ENCODE results near the gene EDN1. TPM values are rescaled to one million over a fixed set of nuclear protein-coding genes. Genes with fewer than 3 reads are reported as not detected.

EDN1 gene
- total RNA-seq, 1 experiment from 2014 or later: not detected

DNA sequence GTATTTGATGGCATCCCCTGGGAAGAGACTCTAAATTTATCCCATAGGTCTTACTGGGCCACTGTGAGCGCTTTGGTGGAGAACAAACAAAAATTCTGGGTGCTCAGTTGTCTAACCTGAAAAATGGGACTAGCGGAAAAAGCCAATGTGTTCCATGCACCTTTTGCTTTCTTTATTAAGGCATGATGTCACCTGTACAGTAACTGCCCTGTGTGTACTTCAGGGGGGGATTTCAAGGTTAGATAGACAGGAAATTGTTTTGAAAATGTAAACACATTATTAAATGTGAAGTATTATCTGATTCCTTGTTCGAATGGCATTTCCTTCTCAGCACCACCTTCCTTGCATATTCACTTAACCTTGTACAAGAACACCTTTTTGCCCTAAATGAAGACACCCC lies 1.2 kb upstream of the EDN1 start:
- in situ Hi-C loops (cut with HindIII; ENCODE audit: low pct_unique_long_range_greater_than_20kb, low sequenced_read_pairs): no loop called here
- no peak for DNase-seq (ENCODE audit: low read depth, low spot score)

DNA sequence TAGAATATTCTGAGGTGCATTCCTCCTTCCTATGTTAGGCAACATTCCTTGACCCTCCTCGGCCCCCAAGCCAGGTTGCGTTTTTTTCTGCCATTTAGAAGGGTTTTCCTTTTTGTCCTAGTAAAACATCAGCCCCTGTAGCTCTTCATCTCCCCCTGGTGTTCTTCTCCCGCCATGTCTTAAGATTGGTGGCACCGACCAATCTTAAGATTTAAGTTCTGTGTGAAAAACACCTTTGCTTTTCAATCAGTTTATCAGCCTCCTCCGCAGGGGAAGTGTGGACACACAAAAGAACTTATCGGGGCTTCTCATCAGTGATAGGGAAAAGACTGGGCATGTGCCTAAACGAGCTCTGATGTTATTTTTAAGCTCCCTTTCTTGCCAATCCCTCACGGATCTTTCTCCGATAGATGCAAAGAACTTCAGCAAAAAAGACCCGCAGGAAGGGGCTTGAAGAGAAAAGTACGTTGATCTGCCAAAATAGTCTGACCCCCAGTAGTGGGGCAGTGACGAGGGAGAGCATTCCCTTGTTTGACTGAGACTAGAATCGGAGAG lies 719 bp upstream of the EDN1 start:
- in situ Hi-C loops (cut with HindIII; ENCODE audit: low pct_unique_long_range_greater_than_20kb, low sequenced_read_pairs): no loop called here
- peak; percentile 69 for DNase-seq (ENCODE audit: low read depth, low spot score)

DNA sequence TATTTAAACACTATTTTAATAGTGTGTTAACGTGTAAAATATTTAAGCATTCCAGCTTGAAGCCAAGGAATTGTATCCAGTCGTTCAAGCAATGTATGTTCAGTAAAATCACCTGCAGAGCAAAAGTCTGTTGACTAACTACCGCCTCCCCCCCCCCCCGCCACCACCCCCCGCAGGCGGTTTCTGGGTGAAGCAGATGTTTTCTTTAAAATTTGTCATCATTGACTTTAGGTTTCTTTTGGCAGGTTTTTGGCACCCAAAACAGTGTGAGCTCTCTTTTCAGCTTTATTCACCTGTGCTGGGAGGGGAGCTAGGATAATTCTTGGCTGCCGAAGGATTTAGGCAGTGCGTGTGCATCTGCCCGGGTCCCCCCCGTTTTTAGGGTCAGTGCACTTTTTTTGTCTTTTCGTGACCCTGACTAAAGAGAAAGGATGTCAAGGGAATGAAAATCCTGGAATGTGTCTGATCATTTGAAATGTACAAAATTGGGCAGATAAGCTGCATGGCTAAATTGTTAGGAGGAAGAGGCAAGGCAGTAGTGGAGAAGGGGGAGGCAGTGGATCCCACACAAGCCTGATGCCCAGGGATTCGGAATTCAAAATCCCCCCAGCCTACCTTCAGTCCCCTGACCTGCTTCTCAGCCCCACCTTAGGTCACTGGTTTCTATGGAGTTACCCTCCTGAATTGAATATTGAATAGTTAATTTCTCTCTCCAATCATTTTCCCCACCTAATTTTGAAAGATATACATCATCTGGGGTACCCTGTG lies 1.1 kb downstream of the EDN1 start:
- DNase-seq (ENCODE audit: low read depth, low spot score): no peak
- in situ Hi-C loops (cut with HindIII; ENCODE audit: low pct_unique_long_range_greater_than_20kb, low sequenced_read_pairs): no loop called here

DNA sequence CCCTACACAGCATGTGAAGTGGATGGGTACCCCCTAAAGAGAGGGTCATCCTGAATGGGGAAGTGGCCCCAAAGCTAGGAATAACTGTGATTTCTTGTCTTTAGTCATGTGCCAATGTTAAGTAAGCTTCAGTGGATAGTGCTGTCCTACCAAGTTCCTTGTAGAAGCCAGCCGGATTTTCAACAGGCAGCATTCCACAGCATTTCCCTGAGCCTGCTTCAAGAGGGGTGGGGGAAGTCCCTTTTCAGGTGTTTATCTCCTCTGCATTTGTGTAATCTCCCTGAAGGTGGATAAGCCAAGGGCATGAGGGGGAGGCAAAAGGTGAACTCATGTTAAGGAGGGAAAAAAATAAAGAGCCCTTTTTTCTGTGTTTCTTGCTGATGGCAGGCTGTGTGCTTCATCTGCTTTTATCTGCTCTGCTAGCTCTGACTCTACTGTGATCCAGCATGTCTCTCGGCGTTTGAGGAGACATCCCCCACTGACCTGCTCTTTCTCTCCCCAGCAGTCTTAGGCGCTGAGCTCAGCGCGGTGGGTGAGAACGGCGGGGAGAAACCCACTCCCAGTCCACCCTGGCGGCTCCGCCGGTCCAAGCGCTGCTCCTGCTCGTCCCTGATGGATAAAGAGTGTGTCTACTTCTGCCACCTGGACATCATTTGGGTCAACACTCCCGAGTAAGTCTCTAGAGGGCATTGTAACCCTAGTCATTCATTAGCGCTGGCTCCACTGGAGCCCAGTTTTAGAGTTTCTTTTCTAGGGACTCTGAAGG lies 1.9 kb downstream of the EDN1 start:
- in situ Hi-C loops (cut with HindIII; ENCODE audit: low pct_unique_long_range_greater_than_20kb, low sequenced_read_pairs): no loop called here
- DNase-seq (ENCODE audit: low read depth, low spot score): no peak

DNA sequence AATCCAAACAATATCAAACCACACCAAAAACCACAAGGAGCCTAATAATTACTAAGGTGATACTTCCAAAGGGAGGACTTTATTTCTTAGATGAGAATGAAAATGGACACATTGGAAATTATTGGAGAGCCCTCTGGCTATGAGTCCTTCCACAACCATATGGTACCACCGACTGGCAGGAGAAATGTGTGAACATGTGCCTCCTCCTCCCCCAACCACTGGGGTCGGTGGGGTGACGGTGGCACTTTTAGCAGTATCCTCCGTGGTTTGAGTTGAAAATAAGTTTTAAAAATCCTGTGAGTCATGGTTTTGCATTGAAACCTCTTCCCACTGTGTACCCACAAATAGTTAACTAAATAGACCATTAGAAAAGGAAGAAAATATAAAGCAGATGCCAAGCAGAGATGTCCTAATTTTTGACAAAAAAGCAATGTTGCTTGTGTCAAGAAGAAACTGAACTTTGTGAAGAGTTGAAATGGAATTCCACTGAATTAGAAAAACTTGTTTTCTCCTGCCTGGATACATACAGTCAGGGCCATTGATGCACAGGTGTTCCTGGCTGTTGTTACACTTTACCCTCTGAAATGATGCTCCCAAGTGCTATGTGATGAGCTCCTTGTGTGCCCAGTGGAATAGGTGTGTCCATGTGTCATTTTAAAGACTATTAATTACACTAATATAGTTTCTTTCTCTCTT lies 3.2 kb downstream of the EDN1 start:
- in situ Hi-C loops (cut with HindIII; ENCODE audit: low pct_unique_long_range_greater_than_20kb, low sequenced_read_pairs): no loop called here
- DNase-seq (ENCODE audit: low read depth, low spot score): no peak

DNA sequence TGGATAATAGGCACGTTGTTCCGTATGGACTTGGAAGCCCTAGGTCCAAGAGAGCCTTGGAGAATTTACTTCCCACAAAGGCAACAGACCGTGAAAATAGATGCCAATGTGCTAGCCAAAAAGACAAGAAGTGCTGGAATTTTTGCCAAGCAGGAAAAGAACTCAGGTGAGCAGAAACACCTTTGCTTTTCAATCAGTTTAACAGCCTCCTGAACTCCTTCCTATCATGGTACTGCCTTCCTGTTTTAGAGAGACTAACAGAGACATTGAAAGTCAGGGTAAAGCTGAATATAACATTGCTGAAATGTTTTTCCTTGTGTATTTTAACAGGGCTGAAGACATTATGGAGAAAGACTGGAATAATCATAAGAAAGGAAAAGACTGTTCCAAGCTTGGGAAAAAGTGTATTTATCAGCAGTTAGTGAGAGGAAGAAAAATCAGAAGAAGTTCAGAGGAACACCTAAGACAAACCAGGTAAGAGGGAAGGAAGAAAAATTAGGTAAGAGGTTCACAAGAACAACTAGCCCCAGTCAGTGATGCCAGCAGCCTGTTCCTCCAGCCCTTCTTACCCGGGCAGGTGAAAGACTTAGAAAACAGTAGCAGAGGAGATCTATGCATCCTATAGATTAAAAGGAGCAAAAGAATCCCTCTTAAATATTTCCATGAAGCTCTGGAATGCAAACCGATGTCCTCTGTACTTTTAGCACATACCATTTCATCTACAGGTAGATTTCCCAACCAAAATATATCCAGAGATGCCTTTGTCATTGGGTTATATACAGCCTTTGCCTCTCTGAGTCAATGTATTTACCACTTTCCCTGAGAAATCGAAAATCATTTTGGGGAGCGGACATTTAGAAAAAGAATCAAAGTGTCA lies 4.0 kb downstream of the EDN1 start:
- in situ Hi-C loops (cut with HindIII; ENCODE audit: low pct_unique_long_range_greater_than_20kb, low sequenced_read_pairs): no loop called here
- DNase-seq (ENCODE audit: low read depth, low spot score): no peak

DNA sequence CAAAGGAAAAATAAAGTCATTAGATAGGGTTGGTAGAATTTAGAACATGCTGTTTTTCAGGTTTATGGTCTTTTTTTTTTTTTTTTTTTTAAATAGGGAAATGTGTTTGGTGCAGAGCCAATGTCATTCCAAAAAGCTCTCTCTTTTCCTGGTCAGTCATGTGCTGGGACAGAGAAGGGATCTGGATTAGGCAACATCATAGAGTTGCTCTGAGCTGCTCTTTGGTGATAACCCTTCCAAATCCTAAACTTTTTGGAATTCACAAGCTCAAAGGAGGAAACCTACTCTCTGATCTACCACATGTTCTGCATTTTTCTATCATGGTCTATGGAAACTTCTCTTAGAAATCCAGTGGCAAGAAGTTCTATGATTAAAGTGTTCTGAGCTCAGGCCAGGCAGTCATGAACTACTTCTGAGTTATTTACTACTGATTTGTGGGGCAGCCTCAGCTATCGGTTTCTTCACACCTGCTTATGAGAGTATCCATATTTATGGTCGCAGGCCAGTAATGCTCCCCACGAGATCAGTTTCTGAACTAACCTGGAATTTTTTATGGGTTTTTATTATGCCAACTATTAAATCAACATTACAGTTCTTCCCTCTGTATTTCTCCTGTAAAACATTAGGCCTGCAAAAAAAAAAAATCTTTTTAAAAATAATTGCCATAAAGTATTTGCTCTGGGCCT lies 4.8 kb downstream of the EDN1 start:
- DNase-seq (ENCODE audit: low read depth, low spot score): no peak
- in situ Hi-C loops (cut with HindIII; ENCODE audit: low pct_unique_long_range_greater_than_20kb, low sequenced_read_pairs): no loop called here

DNA sequence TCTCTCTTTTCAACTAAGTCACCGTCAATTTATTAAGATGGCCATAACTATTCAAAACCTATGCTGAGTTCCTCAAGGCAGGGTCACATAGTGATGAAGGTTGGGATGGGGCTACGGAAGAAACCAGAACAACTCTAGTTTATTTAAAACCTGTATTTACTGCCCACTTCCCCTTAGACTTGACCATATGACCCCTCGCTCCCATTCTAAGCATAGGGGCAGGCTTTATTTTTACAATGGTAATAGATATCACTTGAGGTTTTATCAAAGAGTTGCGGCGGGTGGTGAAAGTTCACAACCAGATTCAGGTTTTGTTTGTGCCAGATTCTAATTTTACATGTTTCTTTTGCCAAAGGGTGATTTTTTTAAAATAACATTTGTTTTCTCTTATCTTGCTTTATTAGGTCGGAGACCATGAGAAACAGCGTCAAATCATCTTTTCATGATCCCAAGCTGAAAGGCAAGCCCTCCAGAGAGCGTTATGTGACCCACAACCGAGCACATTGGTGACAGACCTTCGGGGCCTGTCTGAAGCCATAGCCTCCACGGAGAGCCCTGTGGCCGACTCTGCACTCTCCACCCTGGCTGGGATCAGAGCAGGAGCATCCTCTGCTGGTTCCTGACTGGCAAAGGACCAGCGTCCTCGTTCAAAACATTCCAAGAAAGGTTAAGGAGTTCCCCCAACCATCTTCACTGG lies 5.5 kb downstream of the EDN1 start:
- no peak for DNase-seq (ENCODE audit: low read depth, low spot score)
- in situ Hi-C loops (cut with HindIII; ENCODE audit: low pct_unique_long_range_greater_than_20kb, low sequenced_read_pairs): no loop called here

DNA sequence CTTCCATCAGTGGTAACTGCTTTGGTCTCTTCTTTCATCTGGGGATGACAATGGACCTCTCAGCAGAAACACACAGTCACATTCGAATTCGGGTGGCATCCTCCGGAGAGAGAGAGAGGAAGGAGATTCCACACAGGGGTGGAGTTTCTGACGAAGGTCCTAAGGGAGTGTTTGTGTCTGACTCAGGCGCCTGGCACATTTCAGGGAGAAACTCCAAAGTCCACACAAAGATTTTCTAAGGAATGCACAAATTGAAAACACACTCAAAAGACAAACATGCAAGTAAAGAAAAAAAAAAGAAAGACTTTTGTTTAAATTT lies 6.1 kb downstream of the EDN1 start:
- DNase-seq (ENCODE audit: low read depth, low spot score): no peak
- in situ Hi-C loops (cut with HindIII; ENCODE audit: low pct_unique_long_range_greater_than_20kb, low sequenced_read_pairs): no loop called here

DNA sequence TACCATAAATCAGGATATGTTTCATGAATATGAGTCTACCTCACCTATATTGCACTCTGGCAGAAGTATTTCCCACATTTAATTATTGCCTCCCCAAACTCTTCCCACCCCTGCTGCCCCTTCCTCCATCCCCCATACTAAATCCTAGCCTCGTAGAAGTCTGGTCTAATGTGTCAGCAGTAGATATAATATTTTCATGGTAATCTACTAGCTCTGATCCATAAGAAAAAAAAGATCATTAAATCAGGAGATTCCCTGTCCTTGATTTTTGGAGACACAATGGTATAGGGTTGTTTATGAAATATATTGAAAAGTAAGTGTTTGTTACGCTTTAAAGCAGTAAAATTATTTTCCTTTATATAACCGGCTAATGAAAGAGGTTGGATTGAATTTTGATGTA lies 6.4 kb downstream of the EDN1 start:
- in situ Hi-C loops (cut with HindIII; ENCODE audit: low pct_unique_long_range_greater_than_20kb, low sequenced_read_pairs): no loop called here
- DNase-seq (ENCODE audit: low read depth, low spot score): no peak

DNA sequence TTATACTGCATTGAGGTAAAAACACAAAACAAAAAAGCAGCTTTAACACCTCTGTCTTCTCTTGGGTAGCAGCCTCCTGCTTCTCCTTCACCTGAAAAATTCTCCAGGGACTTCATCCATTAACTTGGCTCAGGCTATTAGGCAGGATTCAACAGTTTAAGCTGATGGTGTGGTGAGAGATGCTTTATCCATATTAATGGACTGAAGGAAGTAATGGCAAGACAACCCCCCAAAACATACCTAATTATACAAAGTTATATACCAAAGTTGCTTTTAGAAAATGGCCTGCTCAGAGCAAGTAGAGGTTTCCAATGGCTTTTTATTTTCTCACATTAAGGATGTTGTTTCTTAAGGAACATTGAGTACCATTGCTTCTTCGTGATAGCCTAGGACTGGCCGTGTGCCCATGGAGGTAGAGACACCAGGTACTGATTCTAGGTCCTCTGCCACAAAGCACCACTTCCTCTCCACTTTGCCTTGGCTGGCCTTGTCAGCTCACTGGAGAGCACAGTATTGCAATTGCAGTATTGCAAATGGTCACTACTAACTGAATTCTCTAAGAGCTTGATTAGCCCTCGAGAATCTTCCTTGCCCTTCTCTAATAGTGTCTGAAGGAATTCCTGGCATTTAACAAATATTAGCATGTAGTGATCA lies 7.3 kb downstream of the EDN1 start:
- DNase-seq (ENCODE audit: low read depth, low spot score): no peak
- in situ Hi-C loops (cut with HindIII; ENCODE audit: low pct_unique_long_range_greater_than_20kb, low sequenced_read_pairs): no loop called here

DNA sequence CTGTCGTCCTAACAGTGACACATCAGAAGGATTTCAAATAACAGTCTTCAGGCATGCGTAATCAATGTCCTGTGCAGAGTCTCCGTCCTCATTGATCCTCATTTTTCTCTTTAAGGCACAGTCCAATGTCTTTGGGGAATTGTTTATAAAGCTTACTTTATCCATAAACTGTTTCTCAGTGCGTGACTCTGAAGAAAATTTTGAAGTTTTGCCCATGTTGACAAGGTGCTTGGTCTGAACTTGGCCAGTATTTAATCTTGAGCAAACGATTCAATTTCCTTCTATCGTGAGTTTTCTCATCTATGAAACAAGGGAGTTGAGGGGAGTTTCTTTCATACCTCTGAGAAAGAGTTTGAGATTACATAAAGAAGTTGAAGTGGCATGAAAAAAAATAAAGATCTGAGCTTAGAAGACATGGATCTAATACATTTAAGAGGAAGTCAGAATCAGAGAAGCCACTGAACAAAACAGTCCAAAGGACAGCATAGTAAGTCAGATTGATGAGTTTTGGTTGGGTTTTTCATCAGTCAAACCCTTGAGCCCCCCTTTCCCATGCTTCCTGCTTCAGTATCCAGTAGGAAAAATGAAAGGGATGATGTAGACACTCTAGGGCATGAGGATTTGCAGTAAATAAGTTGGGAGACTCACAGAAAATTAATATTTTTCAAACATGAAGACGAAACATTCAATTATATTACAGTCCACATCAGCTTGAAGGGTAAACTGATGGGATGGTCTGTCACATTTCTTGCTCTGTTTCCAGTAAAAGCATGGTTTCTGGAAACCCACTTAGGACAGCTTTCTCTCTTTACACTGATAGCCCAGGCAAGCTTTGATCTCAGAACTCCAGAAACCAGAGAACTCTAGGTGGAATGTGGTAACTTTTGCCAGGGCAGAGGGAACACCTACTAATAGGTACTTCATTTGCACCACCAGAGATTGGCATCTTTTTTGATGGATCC lies 8.1 kb downstream of the EDN1 start:
- no peak for DNase-seq (ENCODE audit: low read depth, low spot score)
- in situ Hi-C loops (cut with HindIII; ENCODE audit: low pct_unique_long_range_greater_than_20kb, low sequenced_read_pairs): no loop called here

DNA sequence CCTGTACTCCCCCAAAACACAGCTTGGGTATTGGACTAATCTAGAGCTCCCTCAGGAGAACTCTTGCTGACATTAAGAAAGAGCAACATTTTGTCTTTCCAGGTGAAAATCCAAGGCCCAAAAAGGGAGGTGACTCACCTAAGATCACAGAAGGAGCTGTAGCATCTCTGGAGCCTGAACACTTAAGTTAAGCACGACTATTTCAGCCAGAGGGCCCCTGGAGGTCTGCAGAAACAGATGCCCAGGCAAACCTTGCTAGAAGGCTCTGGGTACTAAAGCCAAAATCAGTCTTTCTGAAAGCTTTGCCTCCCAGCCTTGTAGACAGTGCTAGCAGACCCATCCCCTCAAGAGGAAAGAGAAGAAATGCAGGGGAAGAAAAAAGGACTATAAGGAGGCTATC lies 8.8 kb downstream of the EDN1 start:
- in situ Hi-C loops (cut with HindIII; ENCODE audit: low pct_unique_long_range_greater_than_20kb, low sequenced_read_pairs): no loop called here
- DNase-seq (ENCODE audit: low read depth, low spot score): no peak

DNA sequence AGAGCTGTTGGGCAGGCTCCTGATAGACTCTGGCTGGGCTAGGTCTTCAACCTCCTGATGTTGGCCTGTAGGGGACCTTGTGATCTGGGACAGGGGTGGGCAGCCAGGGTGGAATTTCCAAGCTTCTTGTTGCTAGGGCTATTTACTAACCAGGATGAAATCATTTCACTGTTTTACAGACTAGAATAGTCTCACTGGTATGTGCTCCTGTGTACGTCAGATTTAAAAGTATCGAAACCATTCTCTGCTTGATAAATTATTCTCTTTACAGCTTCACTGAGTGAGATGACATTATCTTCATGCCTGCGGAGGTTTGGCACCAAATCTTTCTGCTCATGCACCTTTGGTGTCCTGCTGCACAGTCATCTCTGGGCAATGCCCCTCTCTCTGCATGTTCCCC lies 10.9 kb downstream of the EDN1 start:
- DNase-seq (ENCODE audit: low read depth, low spot score): no peak
- in situ Hi-C loops (cut with HindIII; ENCODE audit: low pct_unique_long_range_greater_than_20kb, low sequenced_read_pairs): no loop called here

DNA sequence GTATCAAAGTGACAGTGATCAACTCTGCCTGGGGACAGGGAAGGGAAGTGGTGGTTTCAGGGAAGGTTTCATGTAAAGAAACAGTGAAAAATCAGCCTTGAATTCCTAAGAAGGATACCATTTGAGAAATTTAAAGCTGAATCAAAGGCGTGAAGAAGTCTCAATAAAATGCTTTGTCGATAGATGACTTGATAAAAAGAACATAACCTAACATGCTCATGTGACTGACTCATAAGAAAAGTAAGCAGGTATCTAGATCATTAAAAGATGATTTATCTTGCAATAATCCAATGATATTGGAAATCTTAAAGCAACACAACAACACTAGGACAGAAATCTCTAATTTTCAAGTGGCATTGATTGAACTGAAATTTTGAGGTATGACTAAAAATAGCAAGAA lies 14.3 kb downstream of the EDN1 start:
- DNase-seq (ENCODE audit: low read depth, low spot score): no peak
- in situ Hi-C loops (cut with HindIII; ENCODE audit: low pct_unique_long_range_greater_than_20kb, low sequenced_read_pairs): no loop called here

Measured in SK-MEL-5 (cell line).